ENCODE measurements around the gene MYLK.
A peak's percentile ranks its signal among the peaks of the same experiment; 100 is the strongest.

Gene MYLK

GRCh38 chr3:123571973-123572365, 312.2 kb downstream of the MYLK start:
- H3K56ac ChIP-seq (ENCODE audit: low read length), result peak overlapping the region; percentile 40
- no peak overlapping the region for H4K8ac ChIP-seq (ENCODE audit: low read depth, low read length)
- H3K4me3 ChIP-seq (ENCODE audit: low read length), result no peak overlapping the region
- H2AK5ac ChIP-seq (ENCODE audit: low read length), result no peak overlapping the region
- H3K79me2 ChIP-seq (ENCODE audit: control insufficient read depth, insufficient read depth, low read length), result peaks cover 1% of the 10 kb centered on the region
- H3K27me3 ChIP-seq (ENCODE audit: insufficient read depth, low read length, poor library complexity), result no peaks in the 10 kb centered on the region
- H3K4me2 ChIP-seq (ENCODE audit: low read length), result no peak overlapping the region
- H3K27ac ChIP-seq (ENCODE audit: low read depth, low read length), result no peak overlapping the region
- H2BK120ac ChIP-seq (ENCODE audit: low read depth, low read length), result no peak overlapping the region
- H3K23ac ChIP-seq (ENCODE audit: low read length), result no peak overlapping the region
- H3K79me1 ChIP-seq (ENCODE audit: low read length), result no peaks in the 10 kb centered on the region
- peak overlapping the region; percentile 3 for H2BK5ac ChIP-seq (ENCODE audit: low read length)
- no peak overlapping the region for H3K4ac ChIP-seq (ENCODE audit: low read depth, low read length)
- no peak overlapping the region for H2BK15ac ChIP-seq (replicated peaks; ENCODE audit: low read depth)
- H3K36me3 ChIP-seq (ENCODE audit: control insufficient read depth, insufficient read depth, low read length), result no peaks in the 10 kb centered on the region
- peak overlapping the region; percentile 62 for H3K18ac ChIP-seq (ENCODE audit: low read length)
- no CpG with 5 or more reads among the region's 2 CpGs for WGBS (ENCODE audit: extremely low coverage, insufficient coverage, low lambda C conversion rate)
- H3K4me1 ChIP-seq (ENCODE audit: control insufficient read depth, low read depth, low read length), result peaks cover 10% of the 10 kb centered on the region
- DNase-seq, result no peak
- H3K9ac ChIP-seq (ENCODE audit: low read length), result no peak overlapping the region
- H4K5ac ChIP-seq (ENCODE audit: low read length), result no peak overlapping the region

GRCh38 chr3:123571264-123571972, 312.7 kb downstream of the MYLK start:
- no peak overlapping the region for H3K4me2 ChIP-seq (ENCODE audit: low read length)
- no peak overlapping the region for H4K8ac ChIP-seq (ENCODE audit: low read depth, low read length)
- no peaks in the 10 kb centered on the region for H3K79me1 ChIP-seq (ENCODE audit: low read length)
- H3K27me3 ChIP-seq (ENCODE audit: insufficient read depth, low read length, poor library complexity), result no peaks in the 10 kb centered on the region
- no CpG with 5 or more reads among the region's 4 CpGs for WGBS (ENCODE audit: extremely low coverage, insufficient coverage, low lambda C conversion rate)
- H3K4ac ChIP-seq (ENCODE audit: low read depth, low read length), result no peak overlapping the region
- no peak overlapping the region for H3K18ac ChIP-seq (ENCODE audit: low read length)
- H3K23ac ChIP-seq (ENCODE audit: low read length), result no peak overlapping the region
- no peak overlapping the region for H3K4me3 ChIP-seq (ENCODE audit: low read length)
- H2BK15ac ChIP-seq (replicated peaks; ENCODE audit: low read depth), result no peak overlapping the region
- peak overlapping the region; percentile 20 for H3K27ac ChIP-seq (ENCODE audit: low read depth, low read length)
- no peak overlapping the region for H2AK5ac ChIP-seq (ENCODE audit: low read length)
- no peak overlapping the region for H2BK120ac ChIP-seq (ENCODE audit: low read depth, low read length)
- no peak overlapping the region for H3K9ac ChIP-seq (ENCODE audit: low read length)
- H4K5ac ChIP-seq (ENCODE audit: low read length), result no peak overlapping the region
- peak overlapping the region; percentile 40 for H3K56ac ChIP-seq (ENCODE audit: low read length)
- peaks cover 1% of the 10 kb centered on the region for H3K79me2 ChIP-seq (ENCODE audit: control insufficient read depth, insufficient read depth, low read length)
- DNase-seq, result peak; percentile 97
- no peaks in the 10 kb centered on the region for H3K36me3 ChIP-seq (ENCODE audit: control insufficient read depth, insufficient read depth, low read length)
- H2BK5ac ChIP-seq (ENCODE audit: low read length), result peak overlapping the region; percentile 3
- peaks cover 10% of the 10 kb centered on the region for H3K4me1 ChIP-seq (ENCODE audit: control insufficient read depth, low read depth, low read length)

DNA sequence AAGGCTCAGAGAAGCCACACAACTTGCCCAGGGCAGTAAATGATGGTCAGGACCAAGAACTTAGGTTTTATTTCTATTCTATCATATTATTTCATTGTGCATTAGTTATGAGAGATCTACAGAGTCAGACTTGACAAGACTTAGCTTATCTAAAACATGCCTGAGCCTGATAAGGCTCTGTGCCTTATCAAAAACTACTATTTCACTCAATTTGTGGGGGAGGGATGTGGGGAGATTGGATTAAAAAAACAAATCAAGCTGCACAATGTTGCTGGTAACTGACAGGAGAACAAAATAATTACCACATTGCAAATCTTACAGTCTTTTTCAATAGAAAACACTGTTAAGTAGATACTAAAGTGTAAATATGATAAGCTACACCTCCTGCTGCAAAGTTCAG, 315.3 kb downstream of the MYLK start:
- no peaks in the 10 kb centered on the region for H3K79me1 ChIP-seq (ENCODE audit: low read length)
- H2AK5ac ChIP-seq (ENCODE audit: low read length), result no peak overlapping the region
- H4K8ac ChIP-seq (ENCODE audit: low read depth, low read length), result no peak overlapping the region
- no peaks in the 10 kb centered on the region for H3K36me3 ChIP-seq (ENCODE audit: control insufficient read depth, insufficient read depth, low read length)
- peaks cover 10% of the 10 kb centered on the region for H3K4me1 ChIP-seq (ENCODE audit: control insufficient read depth, low read depth, low read length)
- no peak overlapping the region for H3K18ac ChIP-seq (ENCODE audit: low read length)
- no peak overlapping the region for H3K4ac ChIP-seq (ENCODE audit: low read depth, low read length)
- peak; percentile 52 for DNase-seq
- H2BK120ac ChIP-seq (ENCODE audit: low read depth, low read length), result no peak overlapping the region
- H3K27me3 ChIP-seq (ENCODE audit: insufficient read depth, low read length, poor library complexity), result no peaks in the 10 kb centered on the region
- H2BK5ac ChIP-seq (ENCODE audit: low read length), result no peak overlapping the region
- H3K27ac ChIP-seq (ENCODE audit: low read depth, low read length), result no peak overlapping the region
- no peak overlapping the region for H3K4me3 ChIP-seq (ENCODE audit: low read length)
- no peak overlapping the region for H3K56ac ChIP-seq (ENCODE audit: low read length)
- H2BK15ac ChIP-seq (replicated peaks; ENCODE audit: low read depth), result no peak overlapping the region
- no peak overlapping the region for H3K23ac ChIP-seq (ENCODE audit: low read length)
- H3K9ac ChIP-seq (ENCODE audit: low read length), result no peak overlapping the region
- no peak overlapping the region for H4K5ac ChIP-seq (ENCODE audit: low read length)
- H3K79me2 ChIP-seq (ENCODE audit: control insufficient read depth, insufficient read depth, low read length), result peaks cover 1% of the 10 kb centered on the region
- no peak overlapping the region for H3K4me2 ChIP-seq (ENCODE audit: low read length)

DNA sequence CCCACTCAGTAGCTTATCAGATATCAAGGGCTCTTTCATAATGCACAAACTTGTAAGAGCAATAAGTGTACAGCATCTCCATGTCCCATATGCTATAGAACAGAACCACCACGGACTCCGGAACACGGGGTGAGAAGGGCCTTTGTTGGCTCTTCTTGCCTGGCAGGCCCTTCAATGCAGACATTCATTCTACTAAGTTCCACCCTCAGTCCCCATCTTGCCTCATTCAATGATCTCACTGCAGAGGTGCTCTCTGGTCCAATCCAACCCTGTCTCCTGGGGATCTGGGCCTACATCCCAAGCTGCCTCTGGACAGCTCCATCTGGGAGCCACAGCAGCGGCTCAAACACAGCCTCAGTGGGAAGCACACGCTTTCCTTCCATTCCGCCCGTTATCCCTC, 316.1 kb downstream of the MYLK start:
- H3K79me2 ChIP-seq (ENCODE audit: control insufficient read depth, insufficient read depth, low read length), result no peaks in the 10 kb centered on the region
- H3K36me3 ChIP-seq (ENCODE audit: control insufficient read depth, insufficient read depth, low read length), result no peaks in the 10 kb centered on the region
- peak overlapping the region; percentile 8 for H3K56ac ChIP-seq (ENCODE audit: low read length)
- H3K27me3 ChIP-seq (ENCODE audit: insufficient read depth, low read length, poor library complexity), result no peaks in the 10 kb centered on the region
- H2AK5ac ChIP-seq (ENCODE audit: low read length), result peak overlapping the region; percentile 10
- no CpG with 5 or more reads among the region's 7 CpGs for WGBS (ENCODE audit: extremely low coverage, insufficient coverage, low lambda C conversion rate)
- DNase-seq, result no peak
- H2BK15ac ChIP-seq (replicated peaks; ENCODE audit: low read depth), result no peak overlapping the region
- H3K9ac ChIP-seq (ENCODE audit: low read length), result no peak overlapping the region
- no peak overlapping the region for H2BK5ac ChIP-seq (ENCODE audit: low read length)
- H3K4me2 ChIP-seq (ENCODE audit: low read length), result no peak overlapping the region
- peaks cover 10% of the 10 kb centered on the region for H3K4me1 ChIP-seq (ENCODE audit: control insufficient read depth, low read depth, low read length)
- H3K18ac ChIP-seq (ENCODE audit: low read length), result no peak overlapping the region
- H3K4ac ChIP-seq (ENCODE audit: low read depth, low read length), result no peak overlapping the region
- H4K5ac ChIP-seq (ENCODE audit: low read length), result no peak overlapping the region
- H3K27ac ChIP-seq (ENCODE audit: low read depth, low read length), result no peak overlapping the region
- no peak overlapping the region for H3K23ac ChIP-seq (ENCODE audit: low read length)
- H4K8ac ChIP-seq (ENCODE audit: low read depth, low read length), result no peak overlapping the region
- no peak overlapping the region for H3K4me3 ChIP-seq (ENCODE audit: low read length)
- no peak overlapping the region for H2BK120ac ChIP-seq (ENCODE audit: low read depth, low read length)
- no peaks in the 10 kb centered on the region for H3K79me1 ChIP-seq (ENCODE audit: low read length)

- H4K8ac ChIP-seq (ENCODE audit: low read depth, low read length), result no peak overlapping the region
- no peak overlapping the region for H2BK120ac ChIP-seq (ENCODE audit: low read depth, low read length)
- no peak overlapping the region for H2BK5ac ChIP-seq (ENCODE audit: low read length)
Measured at GRCh38 chr3:123564056-123564455, 320.1 kb downstream of the MYLK start.

GRCh38 chr3:123562547-123562946, 321.6 kb downstream of the MYLK start:
- H4K5ac ChIP-seq (ENCODE audit: low read length), result no peak overlapping the region
- no peaks in the 10 kb centered on the region for H3K79me1 ChIP-seq (ENCODE audit: low read length)
- no peaks in the 10 kb centered on the region for H3K27me3 ChIP-seq (ENCODE audit: insufficient read depth, low read length, poor library complexity)
- no peak overlapping the region for H3K56ac ChIP-seq (ENCODE audit: low read length)
- H3K36me3 ChIP-seq (ENCODE audit: control insufficient read depth, insufficient read depth, low read length), result no peaks in the 10 kb centered on the region
- H2BK15ac ChIP-seq (replicated peaks; ENCODE audit: low read depth), result no peak overlapping the region
- no peak overlapping the region for H3K18ac ChIP-seq (ENCODE audit: low read length)
- H3K4me1 ChIP-seq (ENCODE audit: control insufficient read depth, low read depth, low read length), result no peaks in the 10 kb centered on the region
- no peak overlapping the region for H3K4me3 ChIP-seq (ENCODE audit: low read length)
- H3K4ac ChIP-seq (ENCODE audit: low read depth, low read length), result no peak overlapping the region
- H3K9ac ChIP-seq (ENCODE audit: low read length), result no peak overlapping the region
- H3K27ac ChIP-seq (ENCODE audit: low read depth, low read length), result no peak overlapping the region
- H2BK120ac ChIP-seq (ENCODE audit: low read depth, low read length), result no peak overlapping the region
- H3K23ac ChIP-seq (ENCODE audit: low read length), result no peak overlapping the region
- H2AK5ac ChIP-seq (ENCODE audit: low read length), result no peak overlapping the region
- no peak overlapping the region for H4K8ac ChIP-seq (ENCODE audit: low read depth, low read length)
- H3K79me2 ChIP-seq (ENCODE audit: control insufficient read depth, insufficient read depth, low read length), result no peaks in the 10 kb centered on the region
- H2BK5ac ChIP-seq (ENCODE audit: low read length), result no peak overlapping the region
- H3K4me2 ChIP-seq (ENCODE audit: low read length), result no peak overlapping the region
- WGBS (ENCODE audit: extremely low coverage, insufficient coverage, low lambda C conversion rate), result no CpG with 5 or more reads among the region's 1 CpG
- no peak for DNase-seq

More at GRCh38 chr3:123564056-123564455, 320.1 kb downstream of the MYLK start:
- H3K27ac ChIP-seq (ENCODE audit: low read depth, low read length), result no peak overlapping the region
- no peak overlapping the region for H3K4me3 ChIP-seq (ENCODE audit: low read length)
- no peak overlapping the region for H2AK5ac ChIP-seq (ENCODE audit: low read length)
- peaks cover 6% of the 10 kb centered on the region for H3K4me1 ChIP-seq (ENCODE audit: control insufficient read depth, low read depth, low read length)
- H3K9ac ChIP-seq (ENCODE audit: low read length), result no peak overlapping the region
- DNase-seq, result no peak
- H3K36me3 ChIP-seq (ENCODE audit: control insufficient read depth, insufficient read depth, low read length), result no peaks in the 10 kb centered on the region
- H3K18ac ChIP-seq (ENCODE audit: low read length), result no peak overlapping the region
- H3K79me1 ChIP-seq (ENCODE audit: low read length), result no peaks in the 10 kb centered on the region
- H4K5ac ChIP-seq (ENCODE audit: low read length), result no peak overlapping the region
- H3K4ac ChIP-seq (ENCODE audit: low read depth, low read length), result no peak overlapping the region
- H3K23ac ChIP-seq (ENCODE audit: low read length), result no peak overlapping the region
- H3K56ac ChIP-seq (ENCODE audit: low read length), result no peak overlapping the region
- WGBS (ENCODE audit: extremely low coverage, insufficient coverage, low lambda C conversion rate), result no CpG with 5 or more reads among the region's 6 CpGs
- no peak overlapping the region for H2BK15ac ChIP-seq (replicated peaks; ENCODE audit: low read depth)
- no peak overlapping the region for H3K4me2 ChIP-seq (ENCODE audit: low read length)
- H3K79me2 ChIP-seq (ENCODE audit: control insufficient read depth, insufficient read depth, low read length), result no peaks in the 10 kb centered on the region
- no peaks in the 10 kb centered on the region for H3K27me3 ChIP-seq (ENCODE audit: insufficient read depth, low read length, poor library complexity)
